AG09319 (cell line): ENCODE measurements around the gene RFX2.
"Not testable (repeated sequence)": the region's sequence is repeated elsewhere in the genome, so short reads cannot be mapped to it uniquely, and the experiment has no call there.

Experiments used
- DNase-seq: peaks from one replicate; pipeline ENCODE4 v3.0.0-alpha.2; 2010; ENCODE audit warnings: low read depth; ENCODE audit errors: extremely low read depth
- CTCF ChIP-seq: IDR thresholded peaks from 2 replicates; pipeline ENCODE4 v1.5.1; 2011; ENCODE audit warnings: low read depth, mild to moderate bottlenecking, inconsistent platforms, low read length, moderate library complexity

The RFX2 gene

GRCh38 chr19:5964816-5965565 is 145.3 kb downstream of the RFX2 start:
- no peak for DNase-seq

GRCh38 chr19:5963855-5964254 is 146.4 kb downstream of the RFX2 start:
- no peak for DNase-seq
- no peak for TF ChIP-seq CTCF

More at GRCh38 chr19:5964816-5965565, 145.3 kb downstream of the RFX2 start:
- TF ChIP-seq CTCF, result no peak

GRCh38 chr19:5963259-5963658 is 147.0 kb downstream of the RFX2 start:
- not testable (repeated sequence) for DNase-seq

GRCh38 chr19:5961969-5962945 is 148.0 kb downstream of the RFX2 start:
- no peak for DNase-seq
- no peak for TF ChIP-seq CTCF

GRCh38 chr19:5961641-5961968 is 148.7 kb downstream of the RFX2 start:
- not testable (repeated sequence) for DNase-seq

- DNase-seq, result no peak
- TF ChIP-seq CTCF, result no peak
Measured at GRCh38 chr19:5960005-5961001, 150.0 kb downstream of the RFX2 start.

- no peak for TF ChIP-seq CTCF
- DNase-seq, result no peak
Measured at GRCh38 chr19:5959260-5960004, 150.9 kb downstream of the RFX2 start.
